Stromal cell of bone marrow (primary cell): ENCODE measurements around the gene TMEM178A.

Experiments used
- DNase-seq: peaks from one replicate; pipeline ENCODE4 v3.0.0-alpha.2; 2012; ENCODE audit warnings: low read depth

The TMEM178A gene

DNA sequence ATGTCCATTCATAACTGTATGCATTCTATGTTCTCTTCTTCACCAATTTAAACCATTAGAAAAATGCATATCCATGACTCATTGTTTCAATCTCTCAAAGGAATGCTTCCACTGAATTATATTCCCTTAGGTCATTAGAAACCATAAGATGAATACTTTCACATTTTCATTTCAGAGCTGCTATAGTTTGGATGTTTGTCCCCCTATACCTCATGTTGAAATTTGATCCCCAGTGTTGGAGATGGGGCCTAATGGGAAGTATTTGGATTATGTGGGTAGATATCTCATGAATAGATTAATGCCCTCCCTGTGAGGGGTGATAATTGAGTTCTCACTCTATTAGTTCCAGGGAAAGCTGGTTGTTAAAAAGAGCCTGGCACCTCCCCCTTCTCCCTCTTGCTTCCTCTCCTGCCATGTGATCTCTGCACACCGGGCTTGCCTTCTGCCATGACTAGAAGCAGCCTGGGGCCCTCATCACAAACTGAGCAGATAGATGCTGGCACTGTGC is 77.6 kb downstream of the TMEM178A start:
- no peak for DNase-seq

- no peak for DNase-seq
Observed at GRCh38 chr2:39755466-39755865, 89.7 kb downstream of the TMEM178A start.

DNA sequence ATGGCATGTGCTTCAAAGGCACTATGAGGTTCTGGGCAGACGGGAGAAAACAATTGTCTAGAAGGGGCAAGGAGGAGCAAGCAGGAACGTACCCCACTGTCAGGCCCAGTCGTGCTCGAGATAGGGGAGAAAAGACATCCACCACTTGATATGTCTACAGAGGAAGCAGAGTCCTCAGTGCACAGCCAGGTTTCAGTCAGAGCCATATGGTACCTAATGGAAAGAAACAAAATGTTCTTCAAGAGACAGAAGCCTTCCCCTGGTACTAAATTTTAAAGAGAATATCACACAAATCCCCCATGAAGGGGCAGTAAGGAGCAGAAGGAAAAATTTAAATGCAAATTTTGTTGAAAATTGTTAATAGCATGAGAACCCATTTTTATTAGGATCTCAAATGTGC is 91.4 kb downstream of the TMEM178A start:
- DNase-seq, result no peak

DNA sequence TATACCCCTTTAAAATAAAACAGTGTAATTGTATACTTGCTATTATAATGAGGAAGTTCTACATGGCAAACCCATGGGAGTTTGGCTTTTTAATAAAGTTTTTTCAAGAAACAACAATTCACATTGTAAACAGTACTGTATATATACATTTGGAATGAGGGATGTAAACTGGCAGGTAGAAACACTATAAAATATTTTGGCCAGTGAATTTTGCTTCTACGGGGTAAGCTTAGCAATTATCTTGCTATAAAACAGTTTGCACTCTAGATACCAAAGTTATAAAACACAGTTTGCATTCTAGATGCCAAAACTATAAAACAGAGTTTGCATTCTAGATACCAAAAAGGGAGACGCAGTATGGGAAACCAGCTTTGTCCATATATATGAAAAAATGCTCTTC is 96.7 kb downstream of the TMEM178A start:
- DNase-seq, result no peak
